H9 (cell line): ENCODE results near the gene BLACAT1. TPM values are rescaled to one million over a fixed set of nuclear protein-coding genes. Genes with fewer than 3 reads are reported as not detected.

ENCODE experiments used
- DNase-seq: peaks from one replicate; pipeline ENCODE4 v3.0.0-alpha.2; 2017
- H2AFZ ChIP-seq: one replicate; pipeline ENCODE4 v1.6.1; 2013; ENCODE audit warnings: mild to moderate bottlenecking, low read length, control low read depth, moderate library complexity
- H2AK5ac ChIP-seq: 2 replicates; pipeline ENCODE4 v1.6.1; 2013; ENCODE audit warnings: low read length, control low read depth, mixed read lengths; ENCODE audit not compliant: insufficient read length
- H2BK120ac ChIP-seq: one replicate; pipeline ENCODE4 v1.6.1; 2013; ENCODE audit warnings: low read depth, mild to moderate bottlenecking, low read length, control low read depth, inconsistent platforms; ENCODE audit not compliant: poor library complexity, severe bottlenecking
- H2BK12ac ChIP-seq: 2 replicates; pipeline ENCODE4 v1.6.1; 2013; ENCODE audit warnings: low read length, control low read depth, mixed read lengths, low read depth; ENCODE audit not compliant: insufficient read length
- H2BK15ac ChIP-seq: 2 replicates; pipeline ENCODE4 v1.6.1; 2013; ENCODE audit warnings: low read depth, low read length, control low read depth
- H2BK20ac ChIP-seq: one replicate; pipeline ENCODE4 v1.6.1; 2013; ENCODE audit warnings: low read depth, mild to moderate bottlenecking, low read length, control low read depth, inconsistent platforms; ENCODE audit not compliant: poor library complexity, severe bottlenecking
- H2BK5ac ChIP-seq: 2 replicates; pipeline ENCODE4 v1.6.1; 2013; ENCODE audit warnings: low read length, control low read depth, mixed read lengths; ENCODE audit not compliant: insufficient read length
- H3K14ac ChIP-seq: 2 replicates; pipeline ENCODE4 v1.6.1; 2013; ENCODE audit warnings: low read length, control low read depth; ENCODE audit not compliant: insufficient read depth
- H3K18ac ChIP-seq: 2 replicates; pipeline ENCODE4 v1.6.1; 2013; ENCODE audit warnings: low read depth, mild to moderate bottlenecking, mixed read lengths, low read length, control low read depth; ENCODE audit not compliant: insufficient read length
- H3K23ac ChIP-seq: 2 replicates; pipeline ENCODE4 v1.6.1; 2013; ENCODE audit warnings: low read length, control low read depth, mixed read lengths, low read depth; ENCODE audit not compliant: insufficient read length
- H3K23me2 ChIP-seq: 2 replicates; pipeline ENCODE4 v1.6.1; 2013; ENCODE audit warnings: low read depth, mild to moderate bottlenecking, mixed read lengths, low read length, control low read depth; ENCODE audit not compliant: insufficient read length, poor library complexity, severe bottlenecking
- H3K27ac ChIP-seq: 2 replicates; pipeline ENCODE4 v1.5.1; 2013; ENCODE audit warnings: low read length, control low read depth, mixed read lengths, low read depth; ENCODE audit not compliant: insufficient read length
- H3K27me3 ChIP-seq: 2 replicates; pipeline ENCODE4 v1.6.1; 2013; ENCODE audit warnings: low read length, control low read depth, inconsistent platforms; ENCODE audit not compliant: insufficient read depth
- H3K4ac ChIP-seq: 2 replicates; pipeline ENCODE4 v1.6.1; 2013; ENCODE audit warnings: low read depth, mild to moderate bottlenecking, control low read depth, inconsistent platforms, low read length, moderate library complexity
- H3K4me1 ChIP-seq: 2 replicates; pipeline ENCODE4 v1.6.1; 2013; ENCODE audit warnings: low read length, control low read depth, inconsistent platforms; ENCODE audit not compliant: insufficient read depth
- H3K4me2 ChIP-seq: 2 replicates; pipeline ENCODE4 v1.6.1; 2013; ENCODE audit warnings: low read length, control low read depth, mixed read lengths; ENCODE audit not compliant: insufficient read length, insufficient read depth
- H3K56ac ChIP-seq: 2 replicates; pipeline ENCODE4 v1.6.1; 2013; ENCODE audit warnings: low read depth, mild to moderate bottlenecking, mixed read lengths, low read length, control low read depth; ENCODE audit not compliant: insufficient read length
- H3K79me1 ChIP-seq: 2 replicates; pipeline ENCODE4 v1.6.1; 2013; ENCODE audit warnings: low read depth, mild to moderate bottlenecking, moderate library complexity, low read length, control low read depth, inconsistent platforms; ENCODE audit not compliant: insufficient read depth, poor library complexity, severe bottlenecking
- H3K79me2 ChIP-seq: 2 replicates; pipeline ENCODE4 v1.6.1; 2013; ENCODE audit warnings: low read length, control low read depth, inconsistent platforms; ENCODE audit not compliant: insufficient read depth
- H3K9ac ChIP-seq: 2 replicates; pipeline ENCODE4 v1.6.1; 2013; ENCODE audit warnings: low read length, control low read depth, mixed read lengths; ENCODE audit not compliant: insufficient read length; ENCODE audit errors: extremely low read depth
- H3K9me3 ChIP-seq: one replicate; pipeline ENCODE4 v1.6.1; 2013; ENCODE audit warnings: low read depth, low read length, inconsistent platforms; ENCODE audit not compliant: control insufficient read depth
- H3T11ph ChIP-seq: one replicate; pipeline ENCODE4 v1.6.1; 2013; ENCODE audit warnings: mild to moderate bottlenecking, low read length, control low read depth, inconsistent platforms
- H4K20me1 ChIP-seq: one replicate; pipeline ENCODE4 v1.6.1; 2013; ENCODE audit not compliant: control insufficient read depth, insufficient read length, insufficient read depth
- H4K5ac ChIP-seq: 2 replicates; pipeline ENCODE4 v1.6.1; 2013; ENCODE audit warnings: low read depth, mild to moderate bottlenecking, mixed read lengths, low read length, control low read depth; ENCODE audit not compliant: insufficient read length
- H4K8ac ChIP-seq: replicated peaks from 2 replicates; pipeline ENCODE4 v1.6.1; 2013; ENCODE audit warnings: low read length, control low read depth, mixed read lengths, low read depth; ENCODE audit not compliant: insufficient read length
- H4K91ac ChIP-seq: 2 replicates; pipeline ENCODE4 v1.6.1; 2013; ENCODE audit warnings: low read depth, mild to moderate bottlenecking, moderate library complexity, mixed read lengths, low read length, control low read depth; ENCODE audit not compliant: insufficient read length
- H3K27ac Mint-ChIP-seq, 3 experiments: 2 replicates in 2 of 3; 3 replicates in 1 of 3; pipeline ENCODE4 v1.8.0; 2020 to 2021; ENCODE audit warnings: mixed read lengths in 3 of 3, mild to moderate bottlenecking in 1 of 3, moderate library complexity in 1 of 3
- H3K27me3 Mint-ChIP-seq: 2 replicates; pipeline ENCODE4 v1.8.0; 2021; ENCODE audit warnings: low read depth, mild to moderate bottlenecking, moderate library complexity, mixed read lengths
- H3K36me3 Mint-ChIP-seq, 3 experiments: 2 replicates in 2 of 3; 3 replicates in 1 of 3; pipeline ENCODE4 v1.8.0; 2020 to 2021; ENCODE audit warnings: low read depth in 3 of 3, mixed read lengths in 3 of 3; ENCODE audit not compliant: insufficient read depth in 1 of 3
- H3K4me1 Mint-ChIP-seq, 2 experiments: 2 replicates each; pipeline ENCODE4 v1.8.0; 2020; ENCODE audit warnings: mixed read lengths in 2 of 2
- H3K4me3 Mint-ChIP-seq, 2 experiments: 2 replicates in 1 of 2; 3 replicates in 1 of 2; pipeline ENCODE4 v1.8.0; 2020 to 2021; ENCODE audit warnings: mild to moderate bottlenecking in 2 of 2, mixed read lengths in 2 of 2, moderate library complexity in 1 of 2
- H3K9me3 Mint-ChIP-seq, 2 experiments: 2 replicates in 1 of 2; 3 replicates in 1 of 2; pipeline ENCODE4 v1.8.0; 2020; ENCODE audit warnings: mild to moderate bottlenecking in 2 of 2, mixed read lengths in 2 of 2, moderate library complexity in 1 of 2
- WGBS: extraction: QIAGEN DNeasy Blood & Tissue Kit; methylation state at CpG from one replicate; pipeline ENCODE4 v1.1.7; 2013; ENCODE audit warnings: missing lambda C conversion rate, low lambda C conversion rate, mixed read lengths; ENCODE audit not compliant: insufficient read length; ENCODE audit errors: extremely low coverage; 5-methylcytosine and 5-hydroxymethylcytosine counted together
- total RNA-seq: library from RNA; stranded (reverse); gene quantifications from 2 replicates; pipeline ENCODE4 v1.2.1, GENCODE V29; 2021
- TF ChIP-seq, protein P1 (sequence below): fragments of 200-600 bp; sonication (generic); conservative IDR thresholded peaks from 3 replicates; pipeline ENCODE4 v1.8.0; 2021; ENCODE audit warnings: antibody characterized with exemption, mild to moderate bottlenecking

BLACAT1 gene
- total RNA-seq, 1 experiment from 2014 or later: 4.0 TPM

DNA sequence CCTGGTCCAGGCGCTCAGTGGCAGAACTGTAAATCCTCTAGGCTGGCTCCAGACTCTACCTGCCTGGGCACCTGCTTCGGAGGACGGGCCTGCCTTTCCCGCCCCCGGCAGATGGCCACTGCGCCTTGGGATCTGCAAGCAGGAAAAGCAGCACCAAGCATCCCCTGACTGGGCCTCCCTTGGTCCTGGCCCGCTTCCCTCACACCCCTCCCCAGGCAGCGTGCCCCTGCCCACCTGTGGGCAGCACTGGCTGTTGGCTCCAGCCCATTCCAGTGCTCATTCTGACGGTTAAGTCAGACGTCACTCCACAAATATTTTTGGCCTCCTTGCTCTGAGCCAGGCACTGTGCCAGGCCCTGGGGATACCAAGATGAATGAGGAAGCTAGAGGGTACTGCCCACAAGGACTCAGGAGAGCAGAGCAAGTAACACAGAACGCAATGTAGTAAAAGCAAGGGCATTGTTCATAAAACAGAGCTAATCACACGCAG, 22.0 kb upstream of the BLACAT1 start:
- Mint-ChIP-seq H3K4me3 (no peak overlapping the region), H3K27ac (no peak overlapping the region; a peak in 1 of 7 replicates), H3K9me3 (peaks cover 11 to 14% of the 10 kb centered on the region in 2 experiments), H3K36me3 (peaks cover 0 to 11% (median 5%) of the 10 kb centered on the region in 3 experiments; a peak in 3 of 7 replicates), H3K4me1 (peaks cover 47 to 48% of the 10 kb centered on the region in 2 experiments), H3K27me3 (peaks cover 54% of the 10 kb centered on the region)
- no peaks in the 10 kb centered on the region; the same call in 1 of the 2 replicates for H3K27me3 ChIP-seq
- H4K20me1 ChIP-seq: peaks cover 2% of the 10 kb centered on the region
- no peak overlapping the region for H3T11ph ChIP-seq
- WGBS: no CpG with 5 or more reads among the region's 12 CpGs
- H3K79me1 ChIP-seq: no peaks in the 10 kb centered on the region
- no peak overlapping the region for H3K27ac ChIP-seq
- H3K18ac ChIP-seq: no peak overlapping the region
- H3K79me2 ChIP-seq: no peaks in the 10 kb centered on the region
- no peak overlapping the region for H2BK20ac ChIP-seq
- no peak overlapping the region for H2AK5ac ChIP-seq
- no peak overlapping the region for H2BK120ac ChIP-seq
- H2BK15ac ChIP-seq: no peak overlapping the region
- no peaks in the 10 kb centered on the region for H3K9me3 ChIP-seq
- H3K4me2 ChIP-seq: no peak overlapping the region
- no peaks in the 10 kb centered on the region for H3K4me1 ChIP-seq
- no peak overlapping the region for H3K56ac ChIP-seq
- H4K91ac ChIP-seq: no peak overlapping the region
- no peaks in the 10 kb centered on the region for H3K23me2 ChIP-seq
- no peak overlapping the region for H3K14ac ChIP-seq
- no peak overlapping the region for H2AFZ ChIP-seq
- TF ChIP-seq, protein P1, sequence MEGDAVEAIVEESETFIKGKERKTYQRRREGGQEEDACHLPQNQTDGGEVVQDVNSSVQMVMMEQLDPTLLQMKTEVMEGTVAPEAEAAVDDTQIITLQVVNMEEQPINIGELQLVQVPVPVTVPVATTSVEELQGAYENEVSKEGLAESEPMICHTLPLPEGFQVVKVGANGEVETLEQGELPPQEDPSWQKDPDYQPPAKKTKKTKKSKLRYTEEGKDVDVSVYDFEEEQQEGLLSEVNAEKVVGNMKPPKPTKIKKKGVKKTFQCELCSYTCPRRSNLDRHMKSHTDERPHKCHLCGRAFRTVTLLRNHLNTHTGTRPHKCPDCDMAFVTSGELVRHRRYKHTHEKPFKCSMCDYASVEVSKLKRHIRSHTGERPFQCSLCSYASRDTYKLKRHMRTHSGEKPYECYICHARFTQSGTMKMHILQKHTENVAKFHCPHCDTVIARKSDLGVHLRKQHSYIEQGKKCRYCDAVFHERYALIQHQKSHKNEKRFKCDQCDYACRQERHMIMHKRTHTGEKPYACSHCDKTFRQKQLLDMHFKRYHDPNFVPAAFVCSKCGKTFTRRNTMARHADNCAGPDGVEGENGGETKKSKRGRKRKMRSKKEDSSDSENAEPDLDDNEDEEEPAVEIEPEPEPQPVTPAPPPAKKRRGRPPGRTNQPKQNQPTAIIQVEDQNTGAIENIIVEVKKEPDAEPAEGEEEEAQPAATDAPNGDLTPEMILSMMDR: no peak
- no peak overlapping the region for H2BK12ac ChIP-seq
- no peak overlapping the region for H2BK5ac ChIP-seq
- no peak overlapping the region for H3K4ac ChIP-seq
- H4K5ac ChIP-seq: no peak overlapping the region
- no peak overlapping the region for H3K9ac ChIP-seq
- no peak for DNase-seq
- H3K23ac ChIP-seq: no peak overlapping the region
- no peak overlapping the region for H4K8ac ChIP-seq
